Spleen (tissue), 11 donors: ENCODE data around the gene SAFB. TPM values are rescaled to one million over a fixed set of nuclear protein-coding genes. Genes with fewer than 3 reads are reported as not detected.

Source experiments
- DNase-seq: peaks from one replicate; pipeline ENCODE4 v3.0.0-alpha.2; 2020
- H3K27ac ChIP-seq, 8 donors: fragments of 200-600 bp; sonication (generic) in 7 of 8; 1 replicate in 4 of 8; 2 replicates in 4 of 8; pipeline versions ENCODE4 v1.5.0 to v1.8.0; 2016 to 2021; ENCODE audit warnings: inconsistent platforms in 4 of 8, mild to moderate bottlenecking in 4 of 8, moderate library complexity in 1 of 8
- H3K27me3 ChIP-seq, 7 donors: fragments of 200-600 bp; sonication (generic) in 6 of 7; replicated peaks in 1 of 7; 1 replicate in 4 of 7; 2 replicates in 3 of 7; pipeline versions ENCODE4 v1.5.0 to v1.8.0; 2016 to 2021; ENCODE audit warnings: inconsistent platforms in 3 of 7, mild to moderate bottlenecking in 1 of 7
- H3K36me3 ChIP-seq, 6 donors: fragments of 200-600 bp; sonication (generic) in 5 of 6; 1 replicate in 4 of 6; 2 replicates in 2 of 6; pipeline versions ENCODE4 v1.5.0 to v1.8.0; 2016 to 2021; ENCODE audit warnings: inconsistent platforms in 2 of 6
- H3K4me1 ChIP-seq, 6 donors: fragments of 200-600 bp; sonication (generic) in 5 of 6; 1 replicate in 3 of 6; 2 replicates in 3 of 6; pipeline versions ENCODE4 v1.5.0 to v1.8.0; 2016 to 2021; ENCODE audit warnings: inconsistent platforms in 3 of 6
- H3K4me3 ChIP-seq, 8 donors: fragments of 200-600 bp; sonication (generic) in 7 of 8; 1 replicate in 4 of 8; 2 replicates in 4 of 8; pipeline versions ENCODE4 v1.5.0 to v1.8.0; 2016 to 2021; ENCODE audit warnings: inconsistent platforms in 4 of 8, mild to moderate bottlenecking in 4 of 8, moderate library complexity in 2 of 8
- H3K9me3 ChIP-seq, 8 donors: fragments of 200-600 bp; sonication (generic) in 7 of 8; 1 replicate in 4 of 8; 2 replicates in 4 of 8; pipeline versions ENCODE4 v1.5.0 to v1.8.0; 2016 to 2021; ENCODE audit warnings: inconsistent platforms in 4 of 8
- POLR2A ChIP-seq, 3 donors: fragments of 450-650 bp; IDR thresholded peaks; one replicate each; pipeline ENCODE4 v1.5.1; 2017; ENCODE audit warnings: antibody characterized with exemption in 3 of 3, mild to moderate bottlenecking in 1 of 3
- POLR2AphosphoS5 ChIP-seq, 3 donors: sonication (generic); formaldehyde crosslinking; IDR thresholded peaks; one replicate each; pipeline ENCODE4 v1.5.1; 2017; ENCODE audit warnings: antibody characterized with exemption in 3 of 3
- WGBS, 5 donors: extraction: QIAGEN DNeasy Blood & Tissue Kit in 3 of 5; methylation state at CpG; one replicate each; pipeline versions ENCODE4 v1.1.5 to v1.1.7; 2013 to 2018; 5-methylcytosine and 5-hydroxymethylcytosine counted together
- intact Hi-C: fragments of 100-400 bp; cut with DNase I; formaldehyde crosslinking; loops from one replicate; pipeline ENCODE4 v1.15.0; 2023; ENCODE audit warnings: low total_unique reads
- polyA plus RNA-seq, 3 donors: library from polyadenylated mRNA; stranded (reverse); fragments of 200-250 nt; gene quantifications; one replicate each; pipeline ENCODE4 v1.2.1, GENCODE V29; 2013
- total RNA-seq, 7 donors: library from RNA; depleted of rRNA in 3 of 7; stranded (reverse); fragments of >200 nt in 3 of 7; fragmentation: NEBNext Ultra II Directional in 4 of 7; extraction: Animal tissue kit (Norgen Biotek cat#: 25700) in 4 of 7; gene quantifications; one replicate each; pipeline versions ENCODE4 v1.1.0 to v1.2.1, GENCODE V29; 2016 to 2021
- TF ChIP-seq, protein P1 (sequence below), 11 experiments: fragments of 200-600 bp in 7 of 11; fragments of 450-650 bp in 4 of 11; sonication (generic) in 4 of 11; IDR thresholded peaks in 8 of 11; conservative IDR thresholded peaks in 3 of 11; 1 replicate in 7 of 11; 2 replicates in 4 of 11; pipeline versions ENCODE4 v1.4.0 to v1.8.0; 2016 to 2021; ENCODE audit warnings: antibody characterized with exemption in 11 of 11, inconsistent platforms in 4 of 11, mild to moderate bottlenecking in 1 of 11
- donor health status: healthy with polysubstance abuse.
- donor health status: DM: no; HTN: no; CAD: no; lungs with moderate emphysema.
- donor health status: DM: no; HTN: no; CAD: no.
- donor health status: Bipolar disorder and iron deficiency.
- donor health status: healthy.
- donor health status: DM: no; HTN: no; CAD: no.
- donor health status: DM: yes; HTN: yes; CAD: no.

The SAFB gene
- total and polyA plus RNA-seq, 10 donors: 41.7 to 161 (median 99.2) TPM

DNA sequence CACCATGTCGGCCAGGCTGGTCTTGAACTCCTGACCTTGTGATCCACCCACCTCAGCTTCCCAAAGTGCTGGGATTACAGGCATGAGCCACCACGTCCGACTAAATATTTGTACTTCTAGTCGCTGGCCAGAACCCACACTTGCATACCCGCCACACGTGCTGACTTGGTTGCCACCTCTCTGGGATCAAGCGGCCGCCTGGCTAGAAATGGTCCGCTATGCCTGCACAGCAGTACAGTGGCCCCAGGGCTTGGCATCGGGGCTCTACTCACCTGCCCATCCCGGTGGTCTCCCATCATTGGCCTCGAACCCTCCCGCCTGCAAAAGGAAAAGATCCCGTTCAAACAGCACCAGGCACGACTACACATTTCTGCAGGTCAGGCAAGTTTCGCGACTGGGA, 31.4 kb upstream of the SAFB start:
- Histone ChIP-seq H3K9me3 (no peaks in the 10 kb centered on the region), H3K27ac (no peak overlapping the region), H3K4me1 (peaks cover 0 to 10% (median under 1%) of the 10 kb centered on the region in 6 donors), H3K4me3 (no peak overlapping the region), H3K36me3 (peaks cover 14 to 100% (median 100%) of the 10 kb centered on the region in 6 donors), H3K27me3 (no peaks in the 10 kb centered on the region)
- TF ChIP-seq POLR2A (IDR thresholded peaks at IDR 0.05): no peak
- no peak for TF ChIP-seq POLR2AphosphoS5 (IDR thresholded peaks at IDR 0.05)
- TF ChIP-seq, protein P1, sequence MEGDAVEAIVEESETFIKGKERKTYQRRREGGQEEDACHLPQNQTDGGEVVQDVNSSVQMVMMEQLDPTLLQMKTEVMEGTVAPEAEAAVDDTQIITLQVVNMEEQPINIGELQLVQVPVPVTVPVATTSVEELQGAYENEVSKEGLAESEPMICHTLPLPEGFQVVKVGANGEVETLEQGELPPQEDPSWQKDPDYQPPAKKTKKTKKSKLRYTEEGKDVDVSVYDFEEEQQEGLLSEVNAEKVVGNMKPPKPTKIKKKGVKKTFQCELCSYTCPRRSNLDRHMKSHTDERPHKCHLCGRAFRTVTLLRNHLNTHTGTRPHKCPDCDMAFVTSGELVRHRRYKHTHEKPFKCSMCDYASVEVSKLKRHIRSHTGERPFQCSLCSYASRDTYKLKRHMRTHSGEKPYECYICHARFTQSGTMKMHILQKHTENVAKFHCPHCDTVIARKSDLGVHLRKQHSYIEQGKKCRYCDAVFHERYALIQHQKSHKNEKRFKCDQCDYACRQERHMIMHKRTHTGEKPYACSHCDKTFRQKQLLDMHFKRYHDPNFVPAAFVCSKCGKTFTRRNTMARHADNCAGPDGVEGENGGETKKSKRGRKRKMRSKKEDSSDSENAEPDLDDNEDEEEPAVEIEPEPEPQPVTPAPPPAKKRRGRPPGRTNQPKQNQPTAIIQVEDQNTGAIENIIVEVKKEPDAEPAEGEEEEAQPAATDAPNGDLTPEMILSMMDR (IDR thresholded peaks at IDR 0.05 in 8 of 11, conservative IDR thresholded peaks at IDR 0.05 in 3 of 11): no peak
- intact Hi-C loops: no loop called here
- DNase-seq: peak; percentile 37
- WGBS, 5 donors: 94 to 98% (median 96%) methylated on average over 17 of the region's 17 CpGs

DNA sequence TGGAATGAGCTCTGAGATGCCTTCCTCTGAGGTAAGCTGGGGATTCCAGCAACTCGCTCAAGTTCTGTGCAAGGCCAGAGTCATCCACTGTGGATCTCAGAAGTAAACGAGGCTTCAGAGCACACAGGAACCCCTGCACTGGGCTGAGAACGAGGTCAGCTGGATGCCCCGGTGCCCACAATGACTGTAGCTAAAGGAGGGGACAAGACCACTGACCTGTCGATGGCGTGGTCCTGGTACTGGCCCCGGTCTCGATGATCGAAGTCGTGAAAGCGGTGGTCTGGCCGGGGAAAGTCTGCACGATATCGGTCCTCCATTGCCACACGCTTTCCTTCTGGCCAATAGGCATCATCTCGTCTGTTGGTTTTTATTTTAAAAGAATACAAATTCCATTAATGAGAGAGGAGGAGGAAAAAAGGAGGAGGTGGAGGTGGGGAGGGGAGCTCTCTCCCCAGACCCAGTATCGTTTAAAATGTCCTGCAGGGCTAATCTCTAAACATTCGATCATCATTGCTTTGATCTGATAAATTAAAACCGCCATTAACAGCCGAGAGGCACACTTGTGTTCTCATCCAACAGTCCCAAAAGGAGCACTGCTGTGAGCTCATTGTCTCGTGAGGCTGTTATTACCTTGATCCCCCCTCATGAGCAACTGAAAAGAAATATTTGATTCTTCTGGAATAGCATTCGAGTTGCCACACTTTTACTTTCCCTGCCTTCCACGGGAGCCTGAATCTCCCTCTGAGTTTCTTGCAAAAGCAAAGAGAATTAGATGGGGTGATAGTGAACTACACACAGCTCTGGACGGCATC, 30.1 kb upstream of the SAFB start:
- Histone ChIP-seq H3K36me3 (peaks cover 7 to 100% (median 100%) of the 10 kb centered on the region in 6 donors), H3K27me3 (no peaks in the 10 kb centered on the region), H3K9me3 (no peaks in the 10 kb centered on the region), H3K4me1 (no peaks in the 10 kb centered on the region), H3K27ac (no peak overlapping the region), H3K4me3 (no peak overlapping the region)
- TF ChIP-seq POLR2A (IDR thresholded peaks at IDR 0.05) (no peak), POLR2AphosphoS5 (IDR thresholded peaks at IDR 0.05) (peak in 1 of 3 donors; percentile 9)
- peak; percentile 13 for DNase-seq
- intact Hi-C loops: no loop called here
- 93 to 95% (median 94%) methylated on average over 24 of the region's 24 CpGs for WGBS, 5 donors

DNA sequence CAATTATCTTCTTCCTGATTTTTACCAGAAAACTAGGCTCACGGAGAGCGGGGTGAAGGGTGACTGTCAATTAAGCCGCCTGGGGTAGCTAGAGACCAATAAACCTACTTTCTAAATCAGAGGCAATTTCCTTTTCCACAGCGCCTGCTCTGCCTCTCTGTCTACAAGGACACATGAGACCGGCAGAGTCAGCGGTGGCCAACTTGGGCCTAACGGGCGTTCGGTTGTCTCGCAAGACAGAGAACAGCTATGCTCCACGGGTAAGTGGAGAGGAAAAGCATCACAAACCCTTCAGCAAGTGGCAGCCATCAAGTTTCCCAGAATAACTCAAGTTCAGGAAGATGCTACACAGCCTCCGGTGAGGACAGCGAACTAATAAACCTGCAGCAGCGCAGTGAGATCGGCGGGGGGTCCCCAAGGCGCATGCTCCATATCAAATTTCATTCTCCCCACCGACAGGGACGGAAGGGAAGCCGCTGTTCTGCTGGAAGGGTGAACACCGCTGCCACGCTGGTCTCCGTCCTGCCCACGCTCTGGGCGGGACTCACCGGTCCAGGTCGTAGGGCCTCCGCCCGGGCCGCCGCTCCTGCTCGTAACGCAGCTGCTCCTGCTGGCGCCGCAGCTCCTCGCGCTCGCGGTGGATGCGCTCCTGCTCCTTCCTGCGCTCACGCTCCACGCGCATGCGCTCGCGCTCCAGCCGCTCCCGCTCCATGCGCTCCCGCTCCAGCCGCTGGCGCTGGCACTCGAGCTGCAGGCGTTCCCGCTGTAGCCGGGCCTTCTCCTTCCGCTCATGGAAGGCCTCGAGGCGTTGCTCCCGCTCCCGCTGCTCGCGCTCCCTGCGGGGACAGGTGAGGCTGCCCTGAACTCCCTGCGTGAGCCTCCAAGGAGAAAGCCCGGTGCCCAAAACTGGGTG, 29.3 kb upstream of the SAFB start:
- no peak for DNase-seq
- no peaks in the 10 kb centered on the region for H3K4me1 ChIP-seq
- WGBS, 5 donors: 94 to 97% (median 95%) methylated on average over 66 to 67 of the region's 67 CpGs
- H3K9me3 ChIP-seq: no peaks in the 10 kb centered on the region
- no peaks in the 10 kb centered on the region for H3K27me3 ChIP-seq
- intact Hi-C loops: no loop called here
- H3K36me3 ChIP-seq: peaks cover 13 to 100% (median 100%) of the 10 kb centered on the region in 6 donors
- peak in 2 of 3 donors; percentile 27 to 67 for TF ChIP-seq POLR2AphosphoS5 (IDR thresholded peaks at IDR 0.05)
- TF ChIP-seq POLR2A (IDR thresholded peaks at IDR 0.05): no peak
- H3K27ac ChIP-seq: no peak overlapping the region
- no peak overlapping the region for H3K4me3 ChIP-seq

DNA sequence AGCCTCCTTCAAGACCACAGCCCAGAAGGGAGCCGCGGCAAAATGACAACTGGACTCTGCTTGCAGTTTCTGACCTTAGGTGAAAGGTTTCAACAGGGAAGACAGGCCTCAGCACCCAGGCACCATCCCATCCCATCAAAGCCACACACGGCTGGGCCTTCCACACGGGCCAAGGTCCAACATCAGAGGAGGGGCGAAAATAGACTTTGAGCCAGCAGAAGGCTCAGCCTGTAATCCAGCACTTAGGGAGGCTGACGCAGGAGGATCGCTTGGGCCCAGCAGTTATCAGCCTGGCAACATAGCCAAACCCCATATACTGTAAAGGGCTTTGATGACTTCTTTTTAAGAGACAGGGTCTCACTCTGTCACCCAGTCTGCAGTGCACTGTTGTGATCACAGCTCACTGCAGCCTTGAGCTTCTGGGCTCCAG, 28.3 kb upstream of the SAFB start:
- Histone ChIP-seq H3K27ac (no peak overlapping the region), H3K27me3 (no peaks in the 10 kb centered on the region), H3K36me3 (peaks cover 13 to 100% (median 100%) of the 10 kb centered on the region in 6 donors), H3K4me3 (no peak overlapping the region), H3K9me3 (no peaks in the 10 kb centered on the region), H3K4me1 (no peaks in the 10 kb centered on the region)
- DNase-seq: peak; percentile 38
- WGBS, 5 donors: 87 to 97% (median 96%) methylated on average over 5 to 7 of the region's 7 CpGs
- intact Hi-C loops: no loop called here
- TF ChIP-seq, protein P1 (IDR thresholded peaks at IDR 0.05 in 8 of 11, conservative IDR thresholded peaks at IDR 0.05 in 3 of 11): no peak
- TF ChIP-seq POLR2A (IDR thresholded peaks at IDR 0.05): no peak
